Caco-2 (cell line): ENCODE measurements around the gene SNAPC2. TPM values are rescaled to one million over a fixed set of nuclear protein-coding genes. Genes with fewer than 3 reads are reported as not detected.

ENCODE experiments used
- BruUV-seq: library from RNA; stranded (reverse); fragments of 400-500 nt; replicated peaks from 2 replicates; lab custom pipeline; 2021; lab: Mats Ljungman, UMichigan
- CTCF ChIA-PET: fragments of 300-600 bp; sonication (Branson Sonifier 250); formaldehyde crosslinking; loops from one replicate; lab custom pipeline; 2022; ENCODE audit warnings: antibody characterized with exemption; lab: Charles Lee
- POLR2A ChIA-PET: fragments of 300-600 bp; sonication (Branson Sonifier 250); formaldehyde crosslinking; loops from one replicate; lab custom pipeline; 2022; ENCODE audit warnings: antibody characterized with exemption; lab: Charles Lee
- DNase-seq, 2 experiments: peaks; one replicate each; pipeline versions ENCODE4 v3.0.0 to v3.0.0-alpha.2; 2020 to 2022
- H3K27me3 ChIP-seq: replicated peaks from 2 replicates; pipeline ENCODE4 v1.6.0; 2011; ENCODE audit warnings: low read length; ENCODE audit not compliant: control insufficient read depth, insufficient read depth
- H3K36me3 ChIP-seq: 2 replicates; pipeline ENCODE4 v1.5.1; 2011; ENCODE audit warnings: low read length; ENCODE audit not compliant: control insufficient read depth, insufficient read depth
- H3K4me1 ChIP-seq: fragments of 250-450 bp; sonication (Bioruptor Pico); 2 replicates; pipeline ENCODE4 v1.5.1; 2020; ENCODE audit warnings: mild to moderate bottlenecking
- H3K4me3 ChIP-seq: 2 replicates; pipeline ENCODE4 v1.5.1; 2011; ENCODE audit warnings: low read depth, mild to moderate bottlenecking, control low read depth, low read length
- H3K9me3 ChIP-seq: fragments of 250-450 bp; sonication (Bioruptor Pico); 2 replicates; pipeline ENCODE4 v1.5.1; 2020; ENCODE audit warnings: mild to moderate bottlenecking, moderate library complexity
- H3K27ac Mint-ChIP-seq: one replicate; pipeline ENCODE4 v1.8.0; 2022; ENCODE audit warnings: mixed read lengths; ENCODE audit not compliant: unreplicated experiment
- H3K27me3 Mint-ChIP-seq: one replicate; pipeline ENCODE4 v1.8.0; 2022; ENCODE audit warnings: mixed read lengths; ENCODE audit not compliant: insufficient read depth, unreplicated experiment
- H3K36me3 Mint-ChIP-seq: one replicate; pipeline ENCODE4 v1.8.0; 2022; ENCODE audit warnings: mild to moderate bottlenecking, mixed read lengths; ENCODE audit not compliant: insufficient read depth, unreplicated experiment
- H3K4me1 Mint-ChIP-seq: one replicate; pipeline ENCODE4 v1.8.0; 2022; ENCODE audit warnings: low read depth, mixed read lengths; ENCODE audit not compliant: unreplicated experiment
- H3K4me3 Mint-ChIP-seq: one replicate; pipeline ENCODE4 v1.8.0; 2022; ENCODE audit warnings: mild to moderate bottlenecking, moderate library complexity, mixed read lengths; ENCODE audit not compliant: unreplicated experiment
- H3K9me3 Mint-ChIP-seq: one replicate; pipeline ENCODE4 v1.8.0; 2022; ENCODE audit warnings: mixed read lengths; ENCODE audit not compliant: unreplicated experiment
- CTCF ChIP-seq, 2 experiments: fragments of 200-600 bp in 1 of 2; IDR thresholded peaks; 1 replicate in 1 of 2; 2 replicates in 1 of 2; pipeline versions ENCODE4 v1.5.1 to v1.8.0; 2011 to 2022; ENCODE audit warnings: antibody characterized with exemption in 1 of 2, control low read depth in 1 of 2, inconsistent platforms in 1 of 2, low read depth in 1 of 2, low read length in 1 of 2, mild to moderate bottlenecking in 1 of 2, moderate library complexity in 1 of 2; ENCODE audit not compliant: insufficient read depth in 1 of 2, severe bottlenecking in 1 of 2, unreplicated experiment in 1 of 2
- intact Hi-C: fragments of 100-400 bp; cut with micrococcal nuclease; formaldehyde crosslinking; loops from one replicate; pipeline ENCODE4 v1.10.0; 2022; ENCODE audit not compliant: unreplicated experiment
- total RNA-seq: library from RNA; stranded (reverse); gene quantifications from 2 replicates; pipeline ENCODE4 v1.2.3, GENCODE V29; 2022

The SNAPC2 gene
- total RNA-seq, 1 experiment from 2014 or later, result 10.4 TPM

- H3K36me3 ChIP-seq, result peaks cover 1% of the 10 kb centered on the region; the same call in 1 of the 2 replicates
These were observed 12.8 kb downstream of the SNAPC2 start for GRCh38 chr19:7932930-7933300.

DNA sequence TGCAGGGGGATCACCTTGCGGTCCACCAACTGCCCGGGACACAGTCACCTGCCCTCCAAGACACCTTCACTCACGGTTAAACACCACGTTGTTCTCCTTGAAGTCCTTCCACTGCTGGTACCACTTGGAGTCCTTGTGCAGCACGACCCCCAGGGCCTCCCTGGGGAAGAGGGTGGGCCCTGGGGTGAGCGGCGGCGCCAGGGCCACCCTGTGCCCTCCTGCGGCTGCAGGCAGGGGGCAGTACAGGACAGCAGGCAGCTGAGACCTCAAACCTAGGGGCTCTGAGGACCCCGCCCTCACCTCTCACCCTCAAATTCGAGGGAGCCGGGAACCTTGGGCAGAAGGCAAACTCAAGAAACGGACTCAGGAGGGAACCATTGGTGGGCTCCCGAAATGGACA, 13.3 kb downstream of the SNAPC2 start:
- ChIA-PET CTCF (interaction anchor here (0.6 kb wide), 1 partner anchor 19 kb away, joined by 3 read pairs; no protein-coding TSS in a partner anchor), POLR2A (interaction anchor here (0.6 kb wide), 1 partner anchor 18 kb away, joined by 6 read pairs; the partner anchor contains the start of gene TGFBR3L)
- Mint-ChIP-seq H3K27me3 (no peaks in the 10 kb centered on the region), H3K9me3 (no peaks in the 10 kb centered on the region), H3K4me3 (no peak overlapping the region), H3K4me1 (peaks cover 9% of the 10 kb centered on the region), H3K36me3 (peaks cover 81% of the 10 kb centered on the region), H3K27ac (no peak overlapping the region)
- peaks cover 9% of the 10 kb centered on the region; the same call in 1 of the 2 replicates for H3K4me1 ChIP-seq
- DNase-seq, result no peak
- peaks cover 1% of the 10 kb centered on the region; the same call in 1 of the 2 replicates for H3K36me3 ChIP-seq
- intact Hi-C loops, result no loop called here
- BruUV-seq, result no TSS peak
- H3K4me3 ChIP-seq, result no peak overlapping the region
- H3K9me3 ChIP-seq, result no peaks in the 10 kb centered on the region
- no peaks in the 10 kb centered on the region for H3K27me3 ChIP-seq
- TF ChIP-seq CTCF (IDR thresholded peaks at IDR 0.05; ENCODE audit: insufficient read depth in 1 of 2, low read depth in 1 of 2, low read length in 1 of 2, severe bottlenecking in 1 of 2, unreplicated experiment in 1 of 2), result peak in 1 of 2 experiments; percentile 38

More at GRCh38 chr19:7932930-7933300, 12.8 kb downstream of the SNAPC2 start:
- Histone ChIP-seq H3K27me3 (no peaks in the 10 kb centered on the region), H3K9me3 (no peaks in the 10 kb centered on the region), H3K4me1 (peaks cover 9% of the 10 kb centered on the region; the same call in 1 of the 2 replicates), H3K4me3 (no peak overlapping the region)
- peaks cover 86% of the 10 kb centered on the region for H3K36me3 Mint-ChIP-seq
- ChIA-PET POLR2A (no interaction called here), CTCF (no interaction called here)
- no TSS peak for BruUV-seq
- no peak for DNase-seq
- H3K4me1 Mint-ChIP-seq, result peaks cover 10% of the 10 kb centered on the region
- H3K4me3 Mint-ChIP-seq, result no peak overlapping the region
- H3K27ac Mint-ChIP-seq, result no peak overlapping the region
- TF ChIP-seq CTCF (IDR thresholded peaks at IDR 0.05; ENCODE audit: insufficient read depth in 1 of 2, low read depth in 1 of 2, low read length in 1 of 2, severe bottlenecking in 1 of 2, unreplicated experiment in 1 of 2), result no peak
- H3K27me3 Mint-ChIP-seq, result no peaks in the 10 kb centered on the region
- intact Hi-C loops, result no loop called here
- no peaks in the 10 kb centered on the region for H3K9me3 Mint-ChIP-seq

GRCh38 chr19:7933828-7934725, 13.9 kb downstream of the SNAPC2 start:
- POLR2A ChIA-PET, result interaction anchor here (0.6 to 1.2 kb wide), 2 partner anchors 10 to 19 kb away, joined by 6 to 7 read pairs; partner anchors contain the start of genes TGFBR3L and TIMM44
- no peaks in the 10 kb centered on the region for H3K9me3 Mint-ChIP-seq
- H3K4me3 ChIP-seq, result no peak overlapping the region
- no peaks in the 10 kb centered on the region for H3K27me3 ChIP-seq
- CTCF ChIA-PET, result interaction anchor here (0.6 kb wide), 1 partner anchor 18 kb away, joined by 3 read pairs; no protein-coding TSS in a partner anchor
- peaks cover 1% of the 10 kb centered on the region; the same call in 1 of the 2 replicates for H3K36me3 ChIP-seq
- no peak overlapping the region for H3K27ac Mint-ChIP-seq
- H3K4me1 ChIP-seq, result peaks cover 6% of the 10 kb centered on the region; the same call in 1 of the 2 replicates
- DNase-seq, result no peak
- no peak overlapping the region for H3K4me3 Mint-ChIP-seq
- intact Hi-C loops, result no loop called here
- H3K9me3 ChIP-seq, result no peaks in the 10 kb centered on the region
- no TSS peak for BruUV-seq
- peaks cover 3% of the 10 kb centered on the region for H3K4me1 Mint-ChIP-seq
- no peak for TF ChIP-seq CTCF (IDR thresholded peaks at IDR 0.05; ENCODE audit: insufficient read depth in 1 of 2, low read depth in 1 of 2, low read length in 1 of 2, severe bottlenecking in 1 of 2, unreplicated experiment in 1 of 2)
- peaks cover 81% of the 10 kb centered on the region for H3K36me3 Mint-ChIP-seq
- H3K27me3 Mint-ChIP-seq, result no peaks in the 10 kb centered on the region
